ENCODE data around the gene YKT6.
"Not testable (repeated sequence)": the region's sequence is repeated elsewhere in the genome, so short reads cannot be mapped to it uniquely, and the experiment has no call there.

Gene YKT6

GRCh38 chr7:44194562-44195145 lies 6.1 kb upstream of the YKT6 start:
- DNase-seq: no peak

GRCh38 chr7:44195889-44196288 lies 4.9 kb upstream of the YKT6 start:
- no peak for DNase-seq

GRCh38 chr7:44196450-44196872 lies 4.3 kb upstream of the YKT6 start:
- DNase-seq: no peak

- no peak for DNase-seq
Measured at GRCh38 chr7:44197474-44197873, 3.3 kb upstream of the YKT6 start.

GRCh38 chr7:44200163-44200562 lies 615 bp upstream of the YKT6 start:
- not testable (repeated sequence) for DNase-seq

- DNase-seq: no peak
Measured at GRCh38 chr7:44201813-44202212, 1.0 kb downstream of the YKT6 start.

GRCh38 chr7:44206008-44206407 lies 5.2 kb downstream of the YKT6 start:
- no peak for DNase-seq

- no peak for DNase-seq
Measured at GRCh38 chr7:44208085-44208484, 7.3 kb downstream of the YKT6 start.

- DNase-seq: no peak
Measured at GRCh38 chr7:44210107-44210506, 9.3 kb downstream of the YKT6 start.

- DNase-seq: no peak
Measured at GRCh38 chr7:44211126-44211675, 10.4 kb downstream of the YKT6 start.

- no peak for DNase-seq
Measured at GRCh38 chr7:44212018-44212417, 11.2 kb downstream of the YKT6 start.

GRCh38 chr7:44212581-44213184 lies 11.9 kb downstream of the YKT6 start:
- no peak for DNase-seq

- no peak for DNase-seq
Measured at GRCh38 chr7:44213206-44213876, 12.6 kb downstream of the YKT6 start.

- no peak for DNase-seq
Measured at GRCh38 chr7:44213877-44214388, 13.2 kb downstream of the YKT6 start.

- no peak for DNase-seq
Measured at GRCh38 chr7:44215531-44215930, 14.8 kb downstream of the YKT6 start.

- DNase-seq: no peak
Measured at GRCh38 chr7:44216019-44216418, 15.2 kb downstream of the YKT6 start.

- no peak for DNase-seq
Measured at GRCh38 chr7:44216521-44217222, 15.9 kb downstream of the YKT6 start.

- no peak for DNase-seq
Measured at GRCh38 chr7:44217223-44217714, 16.5 kb downstream of the YKT6 start.

GRCh38 chr7:44217852-44218402 lies 17.1 kb downstream of the YKT6 start:
- DNase-seq: no peak

GRCh38 chr7:44218418-44219201 lies 17.8 kb downstream of the YKT6 start:
- DNase-seq: no peak

GRCh38 chr7:44219371-44220045 lies 18.7 kb downstream of the YKT6 start:
- DNase-seq: no peak

GRCh38 chr7:44220046-44220357 lies 19.2 kb downstream of the YKT6 start:
- no peak for DNase-seq
